ENCODE results near the gene ZNF853.

DNA sequence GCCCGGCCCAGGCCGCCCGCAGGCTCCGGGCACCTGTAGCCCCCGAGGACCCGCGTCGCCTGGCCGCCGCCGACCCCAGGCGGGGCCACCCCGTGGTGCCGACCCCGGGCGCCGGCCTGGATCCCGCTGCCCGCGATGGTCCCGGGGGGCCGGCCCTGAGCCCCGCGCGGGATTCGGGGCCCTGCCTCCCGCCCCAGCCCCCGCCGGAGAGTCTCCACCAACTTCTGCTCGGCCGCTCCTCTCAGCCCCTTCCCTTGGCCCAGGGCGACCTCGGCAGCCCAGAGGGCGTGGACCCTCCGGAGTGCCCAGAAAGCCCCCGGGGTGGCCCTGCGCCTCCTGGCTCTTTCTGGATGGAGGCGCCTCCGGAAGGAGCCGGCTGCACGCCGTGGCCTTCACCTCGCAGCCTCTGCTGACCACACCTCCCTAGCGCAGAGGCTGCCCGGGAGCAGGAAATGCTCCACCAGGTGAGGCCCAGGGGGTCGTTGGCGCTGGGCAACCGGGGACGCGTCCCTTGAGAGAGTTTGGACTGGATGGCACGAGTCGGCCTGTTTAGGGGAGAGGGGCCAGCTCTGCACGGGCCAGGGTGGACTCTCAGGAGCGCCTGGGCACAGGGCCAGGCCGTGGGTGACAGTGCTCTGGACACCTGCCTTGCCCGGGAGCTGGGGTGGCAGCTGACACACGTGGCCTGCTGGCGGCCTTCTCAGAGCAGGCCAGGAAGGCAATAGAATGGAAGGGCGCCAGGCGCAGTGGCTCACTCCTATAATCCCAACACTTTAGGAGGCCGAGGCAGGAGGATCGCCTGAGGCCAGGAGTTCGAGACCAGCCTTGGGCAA is 529 bp downstream of the ZNF853 start:
- TF ChIP-seq POLR2A (IDR thresholded peaks at IDR 0.05), result no peak
- no peak for TF ChIP-seq CTCF (IDR thresholded peaks at IDR 0.05)
- TF ChIP-seq POLR2AphosphoS5 (IDR thresholded peaks at IDR 0.05), result no peak

All from stomach (tissue), 4 donors.